GM12878 (cell line): ENCODE results near the gene EMP3. TPM values are rescaled to one million over a fixed set of nuclear protein-coding genes. Genes with fewer than 3 reads are reported as not detected.

Experiments
- ASH2L ChIP-seq: fragments of 300-600, 200-600 bp; sonication (generic); IDR thresholded peaks from 2 replicates; pipeline ENCODE4 v1.6.1; 2017; ENCODE audit warnings: low read depth, mild to moderate bottlenecking, borderline replicate concordance
- ATF2 ChIP-seq: IDR thresholded peaks from 2 replicates; pipeline ENCODE4 v1.6.1; 2012; ENCODE audit warnings: low read length, inconsistent platforms
- ATF3 ChIP-seq: IDR thresholded peaks from 2 replicates; pipeline ENCODE4 v1.6.1; 2011; ENCODE audit warnings: low read depth, mild to moderate bottlenecking, low read length, moderate library complexity, borderline replicate concordance; ENCODE audit errors: extremely low read depth
- BHLHE40 ChIP-seq, 2 experiments: fragments of 450-650 bp in 1 of 2; IDR thresholded peaks; 2 replicates each; pipeline ENCODE4 v1.6.1; 2011 to 2017; ENCODE audit warnings: low read depth in 2 of 2, borderline replicate concordance in 1 of 2, improper control_type of control experiment in 1 of 2, low read length in 1 of 2, mild to moderate bottlenecking in 1 of 2
- CREB1 ChIP-seq: IDR thresholded peaks from 2 replicates; pipeline ENCODE4 v1.6.1; 2012; ENCODE audit warnings: low read depth, mild to moderate bottlenecking, inconsistent platforms
- EED ChIP-seq: sonication (generic); IDR thresholded peaks from 2 replicates; pipeline ENCODE4 v1.6.1; 2016; ENCODE audit warnings: antibody characterized with exemption, low read depth
- EP300 ChIP-seq, 2 experiments: fragments of 150-350 bp in 1 of 2; IDR thresholded peaks; 2 replicates each; pipeline ENCODE4 v1.6.1; 2011 to 2012; ENCODE audit warnings: low read depth in 2 of 2, low read length in 2 of 2, borderline replicate concordance in 1 of 2, improper control_type of control experiment in 1 of 2, inconsistent platforms in 1 of 2; ENCODE audit not compliant: control insufficient read depth in 1 of 2
- ESRRA ChIP-seq: IDR thresholded peaks from 2 replicates; pipeline ENCODE4 v1.6.1; 2012; ENCODE audit warnings: mild to moderate bottlenecking, low read length, improper control_type of control experiment
- EZH2 ChIP-seq: IDR thresholded peaks from 2 replicates; pipeline ENCODE4 v1.6.1; 2012; ENCODE audit warnings: low read depth, mild to moderate bottlenecking, control low read depth, inconsistent platforms, low read length, borderline replicate concordance; ENCODE audit not compliant: control insufficient read depth
- FOXK2 ChIP-seq: fragments of 450-650 bp; IDR thresholded peaks from 2 replicates; pipeline ENCODE4 v1.6.1; 2017; ENCODE audit warnings: mild to moderate bottlenecking, moderate library complexity
- FOXM1 ChIP-seq: IDR thresholded peaks from 2 replicates; pipeline ENCODE4 v1.6.1; 2012; ENCODE audit warnings: low read depth, mild to moderate bottlenecking, inconsistent platforms, low read length, moderate library complexity
- GATAD2B ChIP-seq: fragments of 450-650 bp; conservative IDR thresholded peaks from 2 replicates; pipeline ENCODE4 v1.6.1; 2017; ENCODE audit warnings: low read depth, mild to moderate bottlenecking, moderate library complexity
- HCFC1 ChIP-seq: fragments of 150-350 bp; IDR thresholded peaks from 2 replicates; pipeline ENCODE4 v1.6.1; 2014; ENCODE audit warnings: low read length
- MYC ChIP-seq: IDR thresholded peaks from 2 replicates; pipeline ENCODE4 v1.6.1; 2011; ENCODE audit warnings: mild to moderate bottlenecking, low read length, moderate library complexity, inconsistent platforms; ENCODE audit not compliant: insufficient read depth, insufficient replicate concordance, insufficient read length, severe bottlenecking
- NKRF ChIP-seq: fragments of 450-650 bp; conservative IDR thresholded peaks from 2 replicates; pipeline ENCODE4 v1.6.1; 2017; ENCODE audit warnings: mild to moderate bottlenecking, moderate library complexity
- NR2F1 ChIP-seq: fragments of 450-650 bp; conservative IDR thresholded peaks from 2 replicates; pipeline ENCODE4 v1.6.1; 2017; ENCODE audit warnings: mild to moderate bottlenecking
- PAX8 ChIP-seq: fragments of 450-650 bp; IDR thresholded peaks from 2 replicates; pipeline ENCODE4 v1.6.1; 2017; ENCODE audit warnings: mild to moderate bottlenecking, moderate library complexity
- PKNOX1 ChIP-seq: fragments of 450-650 bp; IDR thresholded peaks from 2 replicates; pipeline ENCODE4 v1.6.1; 2016; ENCODE audit warnings: mild to moderate bottlenecking
- POLR2AphosphoS5 ChIP-seq: IDR thresholded peaks from 2 replicates; pipeline ENCODE4 v1.6.1; 2011; ENCODE audit warnings: mild to moderate bottlenecking, low read length, inconsistent platforms
- RUNX3 ChIP-seq: IDR thresholded peaks from 2 replicates; pipeline ENCODE4 v1.6.1; 2012; ENCODE audit warnings: low read length, inconsistent platforms
- SMAD1 ChIP-seq: fragments of 450-650 bp; IDR thresholded peaks from 2 replicates; pipeline ENCODE4 v1.6.1; 2018; ENCODE audit warnings: mild to moderate bottlenecking, low read depth; ENCODE audit not compliant: partially characterized antibody
- SMARCA5 ChIP-seq: fragments of 450-650 bp; IDR thresholded peaks from 2 replicates; pipeline ENCODE4 v1.6.1; 2017; ENCODE audit warnings: mild to moderate bottlenecking
- SRF ChIP-seq, 2 experiments: IDR thresholded peaks; 2 replicates each; pipeline ENCODE4 v1.6.1; 2011; ENCODE audit warnings: low read depth in 2 of 2, low read length in 2 of 2, mild to moderate bottlenecking in 1 of 2, moderate library complexity in 1 of 2
- STAT1 ChIP-seq: fragments of 450-650 bp; conservative IDR thresholded peaks from 2 replicates; pipeline ENCODE4 v1.6.1; 2014; ENCODE audit warnings: antibody characterized with exemption, mild to moderate bottlenecking
- TARDBP ChIP-seq: IDR thresholded peaks from 2 replicates; pipeline ENCODE4 v1.6.1; 2016; ENCODE audit warnings: borderline replicate concordance
- USF2 ChIP-seq: IDR thresholded peaks from 2 replicates; pipeline ENCODE4 v1.6.1; 2011; ENCODE audit warnings: low read depth, low read length, improper control_type of control experiment, borderline replicate concordance
- polyA plus RNA-seq, 11 experiments: library from polyadenylated mRNA; depleted of rRNA in 4 of 11; unstranded in 6 of 11; stranded (reverse) in 5 of 11; fragments of >200 nt; fragmentation: Nextera tagmentation in 4 of 11; fragmentation: Illumina TruSeq in 1 of 11; extraction: Ambion mirVana in 4 of 11; extraction: Trizol in 1 of 11; gene quantifications; 1 replicate in 1 of 11; 2 replicates in 10 of 11; pipeline versions ENCODE4 v1.2.1 to v1.2.3, GENCODE V29; 2011 to 2016; ENCODE audit warnings: inconsistent platforms in 2 of 11, missing spikeins in 2 of 11, low read depth in 1 of 11
- total RNA-seq, 4 experiments: library from RNA; depleted of rRNA in 3 of 4; stranded (reverse); fragments of >200 nt in 3 of 4; fragmentation: Illumina TruSeq in 1 of 4; extraction: Trizol in 1 of 4; gene quantifications; 2 replicates each; pipeline versions ENCODE4 v1.2.1 to v1.2.3, GENCODE V29; 2013 to 2021

Gene EMP3
- total and polyA plus RNA-seq, 10 of the 15 experiments (the other 5 are each of a cell fraction or from before 2014, with no cell fraction given) = 53.2 to 224 (median 134) TPM

DNA sequence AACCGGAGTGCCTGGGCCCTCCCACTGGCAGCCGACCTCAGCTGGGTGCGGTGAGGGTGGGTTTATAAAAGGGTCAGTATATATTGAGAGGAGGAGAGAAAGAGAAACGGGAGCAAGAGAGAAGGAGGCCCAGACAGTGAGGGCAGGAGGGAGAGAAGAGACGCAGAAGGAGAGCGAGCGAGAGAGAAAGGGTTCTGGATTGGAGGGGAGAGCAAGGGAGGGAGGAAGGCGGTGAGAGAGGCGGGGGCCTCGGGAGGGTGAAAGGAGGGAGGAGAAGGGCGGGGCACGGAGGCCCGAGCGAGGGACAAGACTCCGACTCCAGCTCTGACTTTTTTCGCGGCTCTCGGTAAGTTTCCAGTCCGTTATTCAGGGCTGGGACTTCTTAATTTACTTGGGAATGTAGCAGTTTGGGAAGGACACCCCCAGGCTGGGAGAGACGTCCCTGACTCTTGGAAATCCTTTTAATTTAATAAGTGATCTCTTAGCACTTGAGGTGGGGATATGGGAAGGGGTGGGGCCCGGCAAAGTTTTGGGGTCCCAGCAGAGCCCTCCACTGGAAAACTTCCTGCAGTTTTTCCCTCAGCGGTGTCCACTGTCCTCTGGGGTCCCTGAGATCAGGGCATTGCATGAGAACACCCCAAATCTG, at the start of gene EMP3 (continued):
- TF ChIP-seq PKNOX1 = peak; percentile 26; the same call in 1 of the 2 replicates
- TF ChIP-seq MYC = no peak
- TF ChIP-seq GATAD2B = no peak
- no peak for TF ChIP-seq FOXM1
- TF ChIP-seq SMAD1 = peak; percentile 58
- TF ChIP-seq EP300 (IDR thresholded peaks at IDR 0.05; ENCODE audit: borderline replicate concordance in 1 of 2, control insufficient read depth in 1 of 2, low read depth in 2 of 2, low read length in 2 of 2) = no peak
- TF ChIP-seq BHLHE40 (IDR thresholded peaks at IDR 0.05; ENCODE audit: borderline replicate concordance in 1 of 2, low read depth in 2 of 2, low read length in 1 of 2) = peak in 1 of 2 experiments; percentile 69; a peak in 1 of 4 replicates
- no peak for TF ChIP-seq USF2
- no peak for TF ChIP-seq STAT1
- TF ChIP-seq PAX8 = no peak
- TF ChIP-seq ATF3 = no peak
- TF ChIP-seq HCFC1 = no peak
- no peak for TF ChIP-seq EED
- TF ChIP-seq TARDBP = peak; percentile 39; the same call in 1 of the 2 replicates
- no peak for TF ChIP-seq ASH2L
- no peak for TF ChIP-seq FOXK2
- peak; percentile 82 for TF ChIP-seq POLR2AphosphoS5
- TF ChIP-seq CREB1 = no peak
- TF ChIP-seq NR2F1 = no peak
- no peak for TF ChIP-seq EZH2
- no peak for TF ChIP-seq NKRF
- TF ChIP-seq ATF2 = no peak
- TF ChIP-seq ESRRA = no peak
- TF ChIP-seq RUNX3 = peak; percentile 48
- no peak for TF ChIP-seq SRF (IDR thresholded peaks at IDR 0.05; ENCODE audit: low read depth in 2 of 2, low read length in 2 of 2)
- TF ChIP-seq SMARCA5 = no peak
